K562 (cell line): ENCODE data around the gene WDR64. TPM values are rescaled to one million over a fixed set of nuclear protein-coding genes. Genes with fewer than 3 reads are reported as not detected.

ENCODE experiments used
- E2F3 ChIP-seq: fragments of 250-450 bp; sonication (Bioruptor Pico); IDR thresholded peaks from 2 replicates; pipeline ENCODE4 v1.4.0; 2020; ENCODE audit warnings: mild to moderate bottlenecking
- ELF1 ChIP-seq: fragments of 200-800 bp; sonication (Bioruptor generic); IDR thresholded peaks from 2 replicates; pipeline ENCODE4 v1.6.1; 2016; ENCODE audit warnings: missing genetic modification characterization, missing compliant biosample characterization
- KLF16 ChIP-seq: IDR thresholded peaks from 2 replicates; pipeline ENCODE4 v1.6.1; 2016; ENCODE audit warnings: antibody characterized with exemption
- MIER1 ChIP-seq: fragments of 450-650 bp; IDR thresholded peaks from 2 replicates; pipeline ENCODE4 v1.6.1; 2016; ENCODE audit warnings: antibody characterized with exemption, mild to moderate bottlenecking, low read depth
- POLR3G ChIP-seq: IDR thresholded peaks from 2 replicates; pipeline ENCODE4 v1.6.1; 2011; ENCODE audit not compliant: insufficient read length, insufficient replicate concordance; ENCODE audit errors: extremely low read depth
- PYGO2 ChIP-seq: fragments of 450-650 bp; IDR thresholded peaks from 2 replicates; pipeline ENCODE4 v1.6.1; 2016; ENCODE audit warnings: mild to moderate bottlenecking, missing genetic modification characterization, moderate library complexity, missing compliant biosample characterization
- ZC3H8 ChIP-seq: fragments of 450-650 bp; IDR thresholded peaks from 2 replicates; pipeline ENCODE4 v1.6.1; 2017
- ZNF140 ChIP-seq: fragments of 250-450 bp; sonication (Bioruptor Pico); IDR thresholded peaks from 2 replicates; pipeline ENCODE4 v1.8.0; 2021; ENCODE audit warnings: moderate library complexity, mild to moderate bottlenecking, inconsistent platforms
- ZNF699 ChIP-seq: fragments of 250-450 bp; sonication (Bioruptor Pico); IDR thresholded peaks from 2 replicates; pipeline ENCODE4 v1.8.0; 2021; ENCODE audit warnings: mild to moderate bottlenecking, moderate library complexity; ENCODE audit not compliant: insufficient replicate concordance
- ZNF778 ChIP-seq: fragments of 450-650 bp; formaldehyde crosslinking; IDR thresholded peaks from 2 replicates; pipeline ENCODE4 v1.4.0; 2020; ENCODE audit warnings: mild to moderate bottlenecking, moderate library complexity
- polyA plus RNA-seq, 8 experiments: library from polyadenylated mRNA; depleted of rRNA in 4 of 8; stranded (reverse) in 5 of 8; unstranded in 3 of 8; fragments of >200 nt; fragmentation: Nextera tagmentation in 2 of 8; fragmentation: Illumina TruSeq in 1 of 8; extraction: Ambion mirVana in 2 of 8; extraction: Trizol in 1 of 8; gene quantifications; 2 replicates each; pipeline versions ENCODE4 v1.2.1 to v1.2.3, GENCODE V29; 2011 to 2014; ENCODE audit warnings: inconsistent platforms in 1 of 8, missing spikeins in 1 of 8
- total RNA-seq, 7 experiments: library from RNA; depleted of rRNA in 6 of 7; stranded (reverse); fragments of >200 nt in 6 of 7; fragmentation: Illumina TruSeq in 2 of 7; extraction: Trizol in 2 of 7; gene quantifications; 2 replicates each; pipeline versions ENCODE4 v1.2.1 to v1.2.3, GENCODE V29; 2011 to 2021; ENCODE audit warnings: low replicate concordance in 1 of 7
- TF ChIP-seq, protein P1 (sequence below), 2 experiments: fragments of 450-650 bp in 1 of 2; sonication (generic) in 1 of 2; formaldehyde crosslinking in 1 of 2; IDR thresholded peaks in 1 of 2; conservative IDR thresholded peaks in 1 of 2; 2 replicates each; pipeline versions ENCODE4 v1.6.1 to v1.8.1; 2016 to 2023; ENCODE audit warnings: mild to moderate bottlenecking in 2 of 2, moderate library complexity in 2 of 2, inconsistent platforms in 1 of 2, missing genetic modification reagents in 1 of 2
- TF ChIP-seq, protein P2 (sequence below): fragments of 450-650 bp; IDR thresholded peaks from 2 replicates; pipeline ENCODE4 v1.6.1; 2016; ENCODE audit warnings: mild to moderate bottlenecking, moderate library complexity
- TF ChIP-seq, protein P3 (sequence below): fragments of 200-800 bp; sonication (Bioruptor generic); IDR thresholded peaks from 2 replicates; pipeline ENCODE4 v1.6.1; 2017; ENCODE audit warnings: missing genetic modification characterization, missing compliant biosample characterization

The WDR64 gene
- total and polyA plus RNA-seq, 9 of the 15 experiments (the other 6 are each of a cell fraction or from before 2014, with no cell fraction given): 0.06 to 0.29 (median 0.19) TPM; not detected in 5

DNA sequence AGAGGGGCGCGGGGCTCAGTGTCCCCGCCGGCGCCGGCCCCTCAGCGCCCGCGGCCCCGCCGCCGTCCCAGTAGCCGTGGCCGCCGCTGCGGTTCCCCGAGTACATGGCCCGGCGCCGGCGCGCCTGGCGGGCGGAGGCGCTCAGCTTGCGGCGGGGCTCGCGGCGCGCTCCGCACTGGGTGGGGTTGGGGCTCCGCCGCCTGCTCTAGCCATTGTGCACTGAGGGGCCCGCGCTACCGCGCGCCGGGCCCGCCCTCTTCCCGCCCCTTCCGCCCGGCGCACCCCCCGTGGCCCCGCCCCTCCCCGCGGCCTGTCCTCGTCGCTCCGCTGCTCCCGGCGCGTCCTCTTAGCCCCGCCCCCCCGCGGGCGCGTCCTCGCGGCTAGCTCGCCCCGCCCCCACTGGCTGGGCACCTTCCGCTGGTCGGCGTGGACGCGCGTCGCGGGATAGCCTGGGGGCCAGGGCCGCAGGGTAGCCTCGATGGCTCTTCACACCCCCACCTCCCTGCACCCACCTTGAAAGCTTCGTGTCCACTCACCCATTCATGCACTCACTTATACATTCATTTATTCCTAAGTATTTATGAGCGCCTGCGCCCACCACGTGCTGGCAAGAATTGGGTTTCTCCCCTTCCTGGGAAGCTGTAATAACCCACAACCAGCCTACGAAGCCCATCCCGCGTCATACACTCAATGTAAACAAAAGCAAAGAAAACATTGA lies 11.8 kb upstream of the WDR64 start, which contains the start of the genes CHML and OPN3 (continued):
- TF ChIP-seq, protein P1, sequence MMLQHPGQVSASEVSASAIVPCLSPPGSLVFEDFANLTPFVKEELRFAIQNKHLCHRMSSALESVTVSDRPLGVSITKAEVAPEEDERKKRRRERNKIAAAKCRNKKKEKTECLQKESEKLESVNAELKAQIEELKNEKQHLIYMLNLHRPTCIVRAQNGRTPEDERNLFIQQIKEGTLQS (IDR thresholded peaks at IDR 0.05): no peak
- TF ChIP-seq, protein P1 (CRISPR knock-in tag; conservative IDR thresholded peaks at IDR 0.05): no peak
- TF ChIP-seq ZNF699 (CRISPR knock-in tag) (no peak), ZC3H8 (no peak), MIER1 (no peak), ELF1 (tag) (no peak), PYGO2 (tag) (no peak), ZNF140 (no peak), POLR3G (no peak), ZNF778 (CRISPR knock-in tag) (no peak), KLF16 (no peak), E2F3 (CRISPR knock-in tag) (no peak)
- TF ChIP-seq, protein P2, sequence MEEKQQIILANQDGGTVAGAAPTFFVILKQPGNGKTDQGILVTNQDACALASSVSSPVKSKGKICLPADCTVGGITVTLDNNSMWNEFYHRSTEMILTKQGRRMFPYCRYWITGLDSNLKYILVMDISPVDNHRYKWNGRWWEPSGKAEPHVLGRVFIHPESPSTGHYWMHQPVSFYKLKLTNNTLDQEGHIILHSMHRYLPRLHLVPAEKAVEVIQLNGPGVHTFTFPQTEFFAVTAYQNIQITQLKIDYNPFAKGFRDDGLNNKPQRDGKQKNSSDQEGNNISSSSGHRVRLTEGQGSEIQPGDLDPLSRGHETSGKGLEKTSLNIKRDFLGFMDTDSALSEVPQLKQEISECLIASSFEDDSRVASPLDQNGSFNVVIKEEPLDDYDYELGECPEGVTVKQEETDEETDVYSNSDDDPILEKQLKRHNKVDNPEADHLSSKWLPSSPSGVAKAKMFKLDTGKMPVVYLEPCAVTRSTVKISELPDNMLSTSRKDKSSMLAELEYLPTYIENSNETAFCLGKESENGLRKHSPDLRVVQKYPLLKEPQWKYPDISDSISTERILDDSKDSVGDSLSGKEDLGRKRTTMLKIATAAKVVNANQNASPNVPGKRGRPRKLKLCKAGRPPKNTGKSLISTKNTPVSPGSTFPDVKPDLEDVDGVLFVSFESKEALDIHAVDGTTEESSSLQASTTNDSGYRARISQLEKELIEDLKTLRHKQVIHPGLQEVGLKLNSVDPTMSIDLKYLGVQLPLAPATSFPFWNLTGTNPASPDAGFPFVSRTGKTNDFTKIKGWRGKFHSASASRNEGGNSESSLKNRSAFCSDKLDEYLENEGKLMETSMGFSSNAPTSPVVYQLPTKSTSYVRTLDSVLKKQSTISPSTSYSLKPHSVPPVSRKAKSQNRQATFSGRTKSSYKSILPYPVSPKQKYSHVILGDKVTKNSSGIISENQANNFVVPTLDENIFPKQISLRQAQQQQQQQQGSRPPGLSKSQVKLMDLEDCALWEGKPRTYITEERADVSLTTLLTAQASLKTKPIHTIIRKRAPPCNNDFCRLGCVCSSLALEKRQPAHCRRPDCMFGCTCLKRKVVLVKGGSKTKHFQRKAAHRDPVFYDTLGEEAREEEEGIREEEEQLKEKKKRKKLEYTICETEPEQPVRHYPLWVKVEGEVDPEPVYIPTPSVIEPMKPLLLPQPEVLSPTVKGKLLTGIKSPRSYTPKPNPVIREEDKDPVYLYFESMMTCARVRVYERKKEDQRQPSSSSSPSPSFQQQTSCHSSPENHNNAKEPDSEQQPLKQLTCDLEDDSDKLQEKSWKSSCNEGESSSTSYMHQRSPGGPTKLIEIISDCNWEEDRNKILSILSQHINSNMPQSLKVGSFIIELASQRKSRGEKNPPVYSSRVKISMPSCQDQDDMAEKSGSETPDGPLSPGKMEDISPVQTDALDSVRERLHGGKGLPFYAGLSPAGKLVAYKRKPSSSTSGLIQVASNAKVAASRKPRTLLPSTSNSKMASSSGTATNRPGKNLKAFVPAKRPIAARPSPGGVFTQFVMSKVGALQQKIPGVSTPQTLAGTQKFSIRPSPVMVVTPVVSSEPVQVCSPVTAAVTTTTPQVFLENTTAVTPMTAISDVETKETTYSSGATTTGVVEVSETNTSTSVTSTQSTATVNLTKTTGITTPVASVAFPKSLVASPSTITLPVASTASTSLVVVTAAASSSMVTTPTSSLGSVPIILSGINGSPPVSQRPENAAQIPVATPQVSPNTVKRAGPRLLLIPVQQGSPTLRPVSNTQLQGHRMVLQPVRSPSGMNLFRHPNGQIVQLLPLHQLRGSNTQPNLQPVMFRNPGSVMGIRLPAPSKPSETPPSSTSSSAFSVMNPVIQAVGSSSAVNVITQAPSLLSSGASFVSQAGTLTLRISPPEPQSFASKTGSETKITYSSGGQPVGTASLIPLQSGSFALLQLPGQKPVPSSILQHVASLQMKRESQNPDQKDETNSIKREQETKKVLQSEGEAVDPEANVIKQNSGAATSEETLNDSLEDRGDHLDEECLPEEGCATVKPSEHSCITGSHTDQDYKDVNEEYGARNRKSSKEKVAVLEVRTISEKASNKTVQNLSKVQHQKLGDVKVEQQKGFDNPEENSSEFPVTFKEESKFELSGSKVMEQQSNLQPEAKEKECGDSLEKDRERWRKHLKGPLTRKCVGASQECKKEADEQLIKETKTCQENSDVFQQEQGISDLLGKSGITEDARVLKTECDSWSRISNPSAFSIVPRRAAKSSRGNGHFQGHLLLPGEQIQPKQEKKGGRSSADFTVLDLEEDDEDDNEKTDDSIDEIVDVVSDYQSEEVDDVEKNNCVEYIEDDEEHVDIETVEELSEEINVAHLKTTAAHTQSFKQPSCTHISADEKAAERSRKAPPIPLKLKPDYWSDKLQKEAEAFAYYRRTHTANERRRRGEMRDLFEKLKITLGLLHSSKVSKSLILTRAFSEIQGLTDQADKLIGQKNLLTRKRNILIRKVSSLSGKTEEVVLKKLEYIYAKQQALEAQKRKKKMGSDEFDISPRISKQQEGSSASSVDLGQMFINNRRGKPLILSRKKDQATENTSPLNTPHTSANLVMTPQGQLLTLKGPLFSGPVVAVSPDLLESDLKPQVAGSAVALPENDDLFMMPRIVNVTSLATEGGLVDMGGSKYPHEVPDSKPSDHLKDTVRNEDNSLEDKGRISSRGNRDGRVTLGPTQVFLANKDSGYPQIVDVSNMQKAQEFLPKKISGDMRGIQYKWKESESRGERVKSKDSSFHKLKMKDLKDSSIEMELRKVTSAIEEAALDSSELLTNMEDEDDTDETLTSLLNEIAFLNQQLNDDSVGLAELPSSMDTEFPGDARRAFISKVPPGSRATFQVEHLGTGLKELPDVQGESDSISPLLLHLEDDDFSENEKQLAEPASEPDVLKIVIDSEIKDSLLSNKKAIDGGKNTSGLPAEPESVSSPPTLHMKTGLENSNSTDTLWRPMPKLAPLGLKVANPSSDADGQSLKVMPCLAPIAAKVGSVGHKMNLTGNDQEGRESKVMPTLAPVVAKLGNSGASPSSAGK: peak; percentile 89
- TF ChIP-seq, protein P3, sequence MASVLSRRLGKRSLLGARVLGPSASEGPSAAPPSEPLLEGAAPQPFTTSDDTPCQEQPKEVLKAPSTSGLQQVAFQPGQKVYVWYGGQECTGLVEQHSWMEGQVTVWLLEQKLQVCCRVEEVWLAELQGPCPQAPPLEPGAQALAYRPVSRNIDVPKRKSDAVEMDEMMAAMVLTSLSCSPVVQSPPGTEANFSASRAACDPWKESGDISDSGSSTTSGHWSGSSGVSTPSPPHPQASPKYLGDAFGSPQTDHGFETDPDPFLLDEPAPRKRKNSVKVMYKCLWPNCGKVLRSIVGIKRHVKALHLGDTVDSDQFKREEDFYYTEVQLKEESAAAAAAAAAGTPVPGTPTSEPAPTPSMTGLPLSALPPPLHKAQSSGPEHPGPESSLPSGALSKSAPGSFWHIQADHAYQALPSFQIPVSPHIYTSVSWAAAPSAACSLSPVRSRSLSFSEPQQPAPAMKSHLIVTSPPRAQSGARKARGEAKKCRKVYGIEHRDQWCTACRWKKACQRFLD: no peak
